ENCODE results near the gene NIBAN1. TPM values are rescaled to one million over a fixed set of nuclear protein-coding genes. Genes with fewer than 3 reads are reported as not detected.
"Not testable (repeated sequence)": the region's sequence is repeated elsewhere in the genome, so short reads cannot be mapped to it uniquely, and the experiment has no call there.

NIBAN1 gene
- total and polyA plus RNA-seq, 4 donors: 7.5 to 38.5 (median 27.3) TPM

DNA sequence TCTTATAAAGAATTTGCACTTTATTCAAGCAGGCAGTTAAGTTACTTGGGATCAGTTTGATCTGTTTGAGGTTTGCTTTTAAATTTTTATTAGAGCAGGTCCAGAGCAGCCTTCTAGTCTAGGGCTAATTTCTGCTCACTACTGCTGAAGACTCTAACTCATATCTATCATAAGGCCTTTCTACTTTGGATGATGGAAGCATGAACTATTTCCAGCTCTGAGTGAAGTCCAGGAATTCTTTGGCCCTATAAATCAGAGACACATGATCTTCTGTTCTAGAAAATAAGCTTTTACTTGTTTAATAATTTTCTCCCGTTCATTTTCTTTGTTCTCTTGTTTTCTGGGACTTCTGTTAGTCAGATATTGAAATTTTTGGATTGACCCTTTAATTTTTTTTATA, 14.7 kb downstream of the NIBAN1 start:
- Histone ChIP-seq H3K27me3 (ENCODE audit: control insufficient read depth in 3 of 3, insufficient read depth in 3 of 3, low read length in 2 of 3) (no peaks in the 10 kb centered on the region), H3K9me3 (ENCODE audit: control insufficient read depth in 4 of 4, insufficient read depth in 3 of 4, low read length in 3 of 4) (no peaks in the 10 kb centered on the region), H3K27ac (ENCODE audit: low read depth in 1 of 2, low read length in 1 of 2) (peak overlapping the region in 1 of 2 donors; percentile 92), H3K4me1 (ENCODE audit: control insufficient read depth in 5 of 5, insufficient read depth in 5 of 5, low read length in 5 of 5) (peaks cover 0 to 25% (median 1%) of the 10 kb centered on the region in 5 donors), H3K4me3 (no peak overlapping the region), H3K36me3 (ENCODE audit: control insufficient read depth in 4 of 4, insufficient read depth in 4 of 4, low read length in 4 of 4) (peaks cover 0 to 4% (median 0%) of the 10 kb centered on the region in 4 donors), H3K9ac (ENCODE audit: insufficient read depth in 1 of 2, low read length in 2 of 2) (no peak overlapping the region)
- TF ChIP-seq CTCF (IDR thresholded peaks at IDR 0.05; ENCODE audit: control extremely low read depth, extremely low read depth): no peak
- ATAC-seq (ENCODE audit: insufficient read depth, low FRiP score) (no peak), DNase-seq (no peak)
- WGBS, 2 donors: 82 to 88% methylated on average over 1 of the region's 1 CpG

DNA sequence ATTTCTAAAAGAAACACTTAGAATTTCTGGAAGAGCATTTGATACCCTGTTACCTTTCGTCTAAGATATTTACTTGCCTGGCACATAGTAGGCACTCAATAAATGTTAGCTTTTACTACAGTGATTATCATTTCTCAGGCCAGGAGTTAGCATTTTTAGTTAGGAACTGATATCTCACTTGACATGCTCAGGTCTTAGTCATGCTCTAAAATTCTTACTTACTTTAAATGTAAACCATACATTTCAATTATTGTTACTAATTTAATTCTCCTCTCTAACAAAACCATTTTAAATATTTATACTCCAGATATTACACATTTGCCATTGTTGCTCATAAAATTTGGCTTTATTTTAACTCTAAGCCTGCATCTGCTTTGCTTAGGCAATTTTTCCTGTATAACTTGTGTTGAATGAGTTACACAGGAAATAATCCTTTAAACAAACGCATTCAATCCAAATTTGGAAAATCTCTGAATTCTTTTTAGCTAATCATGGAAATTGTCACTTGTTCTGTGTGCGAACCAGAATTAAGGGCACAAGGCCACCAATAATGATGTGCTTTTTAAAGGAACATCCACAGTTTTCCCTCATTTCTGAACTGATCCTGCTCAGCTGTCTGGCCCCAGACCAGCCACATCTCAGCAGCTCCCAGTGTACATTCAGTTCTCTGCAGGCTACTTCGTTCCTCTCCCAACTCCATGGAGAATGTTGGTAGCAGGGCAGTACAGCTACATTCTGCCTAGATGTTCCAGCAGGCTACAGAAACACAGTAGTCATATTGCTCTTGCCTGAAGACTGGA, 15.6 kb downstream of the NIBAN1 start:
- no peak for ATAC-seq (ENCODE audit: insufficient read depth, low FRiP score)
- Histone ChIP-seq H3K36me3 (ENCODE audit: control insufficient read depth in 4 of 4, insufficient read depth in 4 of 4, low read length in 4 of 4) (peaks cover 0 to 4% (median 0%) of the 10 kb centered on the region in 4 donors), H3K9ac (ENCODE audit: insufficient read depth in 1 of 2, low read length in 2 of 2) (peak overlapping the region in 1 of 2 donors; percentile 23), H3K4me1 (ENCODE audit: control insufficient read depth in 5 of 5, insufficient read depth in 5 of 5, low read length in 5 of 5) (peaks cover 0 to 30% (median 5%) of the 10 kb centered on the region in 5 donors), H3K9me3 (ENCODE audit: control insufficient read depth in 4 of 4, insufficient read depth in 3 of 4, low read length in 3 of 4) (no peaks in the 10 kb centered on the region), H3K27ac (ENCODE audit: low read depth in 1 of 2, low read length in 1 of 2) (peak overlapping the region in 1 of 2 donors; percentile 92), H3K4me3 (no peak overlapping the region), H3K27me3 (ENCODE audit: control insufficient read depth in 3 of 3, insufficient read depth in 3 of 3, low read length in 2 of 3) (no peaks in the 10 kb centered on the region)
- DNase-seq: peak; percentile 39 to 84 (median 68)
- WGBS, 2 donors: 59 to 65% methylated on average over 4 of the region's 4 CpGs
- TF ChIP-seq CTCF (IDR thresholded peaks at IDR 0.05; ENCODE audit: control extremely low read depth, extremely low read depth): no peak

GRCh38 chr1:184957901-184958300, 16.4 kb downstream of the NIBAN1 start:
- ATAC-seq (ENCODE audit: insufficient read depth, low FRiP score); DNase-seq; H3K9ac ChIP-seq (ENCODE audit: insufficient read depth in 1 of 2, low read length in 2 of 2); H3K27me3 ChIP-seq (ENCODE audit: control insufficient read depth in 3 of 3, insufficient read depth in 3 of 3, low read length in 2 of 3); H3K4me3 ChIP-seq; H3K9me3 ChIP-seq (ENCODE audit: control insufficient read depth in 4 of 4, insufficient read depth in 3 of 4, low read length in 3 of 4); H3K36me3 ChIP-seq (ENCODE audit: control insufficient read depth in 4 of 4, insufficient read depth in 4 of 4, low read length in 4 of 4): not testable (repeated sequence)
- Histone ChIP-seq H3K4me1 (ENCODE audit: control insufficient read depth in 5 of 5, insufficient read depth in 5 of 5, low read length in 5 of 5) (peaks cover 0 to 36% (median 5%) of the 10 kb centered on the region in 5 donors), H3K27ac (ENCODE audit: low read depth in 1 of 2, low read length in 1 of 2) (peak overlapping the region in 1 of 2 donors; percentile 92)
- 92 to 100% methylated on average over 2 of the region's 2 CpGs for WGBS, 2 donors

GRCh38 chr1:184956999-184957700, 17.2 kb downstream of the NIBAN1 start:
- DNase-seq (no peak), ATAC-seq (ENCODE audit: insufficient read depth, low FRiP score) (no peak)
- peaks cover 0 to 36% (median 5%) of the 10 kb centered on the region in 5 donors for H3K4me1 ChIP-seq (ENCODE audit: control insufficient read depth in 5 of 5, insufficient read depth in 5 of 5, low read length in 5 of 5)
- H3K36me3 ChIP-seq (ENCODE audit: control insufficient read depth in 4 of 4, insufficient read depth in 4 of 4, low read length in 4 of 4): peaks cover 0 to 4% (median 0%) of the 10 kb centered on the region in 4 donors
- H3K9me3 ChIP-seq (ENCODE audit: control insufficient read depth in 4 of 4, insufficient read depth in 3 of 4, low read length in 3 of 4): no peaks in the 10 kb centered on the region
- WGBS, 2 donors: 93 to 94% methylated on average over 4 of the region's 4 CpGs
- H3K27ac ChIP-seq (ENCODE audit: low read depth in 1 of 2, low read length in 1 of 2): peak overlapping the region in 1 of 2 donors; percentile 61
- no peaks in the 10 kb centered on the region for H3K27me3 ChIP-seq (ENCODE audit: control insufficient read depth in 3 of 3, insufficient read depth in 3 of 3, low read length in 2 of 3)
- no peak overlapping the region for H3K4me3 ChIP-seq
- no peak overlapping the region for H3K9ac ChIP-seq (ENCODE audit: insufficient read depth in 1 of 2, low read length in 2 of 2)
- TF ChIP-seq CTCF (IDR thresholded peaks at IDR 0.05; ENCODE audit: control extremely low read depth, extremely low read depth): no peak

All from lung (tissue), 12 donors.